ENCODE measurements around the gene ARHGEF7.

The ARHGEF7 gene

GRCh38 chr13:111131611-111132010 lies 16.5 kb downstream of the ARHGEF7 start:
- intact Hi-C loops (cut with DNase I), result no loop called here
- DNase-seq, result no peak

- intact Hi-C loops (cut with DNase I), result no loop called here
- DNase-seq, result no peak
These were observed 17.8 kb downstream of the ARHGEF7 start for GRCh38 chr13:111132948-111133347.

GRCh38 chr13:111139452-111139851 lies 24.3 kb downstream of the ARHGEF7 start:
- intact Hi-C loops (cut with DNase I), result no loop called here

GRCh38 chr13:111139873-111140561 lies 24.9 kb downstream of the ARHGEF7 start:
- peak in 1 of 10 donors; percentile 16 for DNase-seq
- intact Hi-C loops (cut with DNase I), result no loop called here

More at GRCh38 chr13:111139452-111139851, 24.3 kb downstream of the ARHGEF7 start:
- DNase-seq, result peak in 2 of 10 donors; percentile 62 to 77

- no peak for DNase-seq
- intact Hi-C loops (cut with DNase I), result no loop called here
These were observed 25.5 kb downstream of the ARHGEF7 start for GRCh38 chr13:111140562-111141105.

- DNase-seq, result no peak
- intact Hi-C loops (cut with DNase I), result no loop called here
These were observed 27.4 kb downstream of the ARHGEF7 start for GRCh38 chr13:111142472-111142871.

GRCh38 chr13:111143865-111144540 lies 28.9 kb downstream of the ARHGEF7 start:
- intact Hi-C loops (cut with DNase I), result no loop called here
- DNase-seq, result no peak

GRCh38 chr13:111145071-111145470 lies 30.0 kb downstream of the ARHGEF7 start:
- DNase-seq, result no peak
- intact Hi-C loops (cut with DNase I), result no loop called here

GRCh38 chr13:111145506-111145905 lies 30.4 kb downstream of the ARHGEF7 start:
- DNase-seq, result no peak
- intact Hi-C loops (cut with DNase I), result no loop called here

GRCh38 chr13:111152844-111153243 lies 37.7 kb downstream of the ARHGEF7 start:
- intact Hi-C loops (cut with DNase I), result loop anchor here (5.0 to 10.0 kb wide), 2 partner anchors 59 to 302 kb away; no protein-coding TSS in a partner anchor
- DNase-seq, result no peak

- intact Hi-C loops (cut with DNase I), result loop anchor here (5.0 to 10.0 kb wide), 2 partner anchors 59 to 301 kb away; no protein-coding TSS in a partner anchor
- peak; percentile 91 to 99 (median 94) for DNase-seq
These were observed 38.3 kb downstream of the ARHGEF7 start for GRCh38 chr13:111153279-111153976.

GRCh38 chr13:111153977-111154332 lies 38.8 kb downstream of the ARHGEF7 start:
- intact Hi-C loops (cut with DNase I), result loop anchor here (5.0 to 10.0 kb wide), 2 partner anchors 58 to 301 kb away; no protein-coding TSS in a partner anchor
- DNase-seq, result peak in 5 of 10 donors; percentile 14 to 88 (median 80)

- no peak for DNase-seq
- intact Hi-C loops (cut with DNase I), result loop anchor here (10.0 kb wide), 1 partner anchor 298 kb away; no protein-coding TSS in a partner anchor
These were observed 41.3 kb downstream of the ARHGEF7 start for GRCh38 chr13:111156421-111156820.

- intact Hi-C loops (cut with DNase I), result loop anchor here (10.0 kb wide), 1 partner anchor 297 kb away; no protein-coding TSS in a partner anchor
- no peak for DNase-seq
These were observed 43.2 kb downstream of the ARHGEF7 start for GRCh38 chr13:111158136-111158805.

- no peak for DNase-seq
- intact Hi-C loops (cut with DNase I), result loop anchor here (10.0 kb wide), 1 partner anchor 295 kb away; no protein-coding TSS in a partner anchor
These were observed 44.5 kb downstream of the ARHGEF7 start for GRCh38 chr13:111159362-111160320.

GRCh38 chr13:111160648-111161047 lies 45.5 kb downstream of the ARHGEF7 start:
- intact Hi-C loops (cut with DNase I), result no loop called here

GRCh38 chr13:111161601-111162600 lies 46.8 kb downstream of the ARHGEF7 start:
- intact Hi-C loops (cut with DNase I), result no loop called here
- no peak for DNase-seq

More at GRCh38 chr13:111160648-111161047, 45.5 kb downstream of the ARHGEF7 start:
- DNase-seq, result no peak

All from posterior cingulate gyrus (tissue), 11 donors.